Stimulated activated CD4-positive, alpha-beta T cell treated with anti-CD3 and anti-CD28 coated beads, TNF-alpha, amount 100 ng/mL, for 1 hour (primary cell): ENCODE data around the gene SLC66A1.

Experiments used
- DNase-seq, 3 donors: peaks; one replicate each; pipeline ENCODE4 v3.0.0-alpha.2; 2020; ENCODE audit warnings: low read depth in 3 of 3, low spot score in 1 of 3

SLC66A1 gene

GRCh38 chr1:19360432-19360831 is 48.3 kb downstream of the SLC66A1 start:
- DNase-seq: no peak

GRCh38 chr1:19360843-19361610 is 48.9 kb downstream of the SLC66A1 start:
- DNase-seq: no peak

GRCh38 chr1:19361611-19362147 is 49.6 kb downstream of the SLC66A1 start:
- DNase-seq: no peak

- DNase-seq: no peak
Measured at GRCh38 chr1:19363536-19364152, 51.5 kb downstream of the SLC66A1 start.

GRCh38 chr1:19365721-19366120 is 53.6 kb downstream of the SLC66A1 start:
- DNase-seq: no peak

- DNase-seq: no peak
Measured at GRCh38 chr1:19366599-19367536, 54.7 kb downstream of the SLC66A1 start.

- DNase-seq: no peak
Measured at GRCh38 chr1:19367584-19368041, 55.5 kb downstream of the SLC66A1 start.

GRCh38 chr1:19368050-19368449 is 55.9 kb downstream of the SLC66A1 start:
- no peak for DNase-seq

- DNase-seq: no peak
Measured at GRCh38 chr1:19368964-19369363, 56.8 kb downstream of the SLC66A1 start.

- no peak for DNase-seq
Measured at GRCh38 chr1:19369396-19370090, 57.4 kb downstream of the SLC66A1 start.

GRCh38 chr1:19370453-19371170 is 58.5 kb downstream of the SLC66A1 start:
- DNase-seq: no peak

- DNase-seq: no peak
Measured at GRCh38 chr1:19371226-19372135, 59.4 kb downstream of the SLC66A1 start.

GRCh38 chr1:19372136-19372514 is 60.0 kb downstream of the SLC66A1 start:
- no peak for DNase-seq

- DNase-seq: no peak
Measured at GRCh38 chr1:19372602-19373001, 60.5 kb downstream of the SLC66A1 start.

- no peak for DNase-seq
Measured at GRCh38 chr1:19373211-19374082, 61.3 kb downstream of the SLC66A1 start.

GRCh38 chr1:19374083-19374801 is 62.1 kb downstream of the SLC66A1 start:
- DNase-seq: no peak

GRCh38 chr1:19374926-19375325 is 62.8 kb downstream of the SLC66A1 start:
- DNase-seq: no peak
